HUES48 (cell line): ENCODE measurements around the gene HNF1B.
"Not testable (repeated sequence)": the region's sequence is repeated elsewhere in the genome, so short reads cannot be mapped to it uniquely, and the experiment has no call there.

Experiments used
- H3K27ac ChIP-seq: one replicate; pipeline ENCODE4 v1.7.0; 2013; ENCODE audit warnings: low read depth, low read length, inconsistent platforms
- H3K27me3 ChIP-seq: 2 replicates; pipeline ENCODE4 v1.6.1; 2013; ENCODE audit warnings: mild to moderate bottlenecking, low read length; ENCODE audit not compliant: control insufficient read depth, insufficient read depth
- H3K36me3 ChIP-seq: 2 replicates; pipeline ENCODE4 v1.6.1; 2013; ENCODE audit warnings: low read length; ENCODE audit not compliant: control insufficient read depth, insufficient read depth
- H3K4me1 ChIP-seq: 2 replicates; pipeline ENCODE4 v1.6.1; 2013; ENCODE audit warnings: mild to moderate bottlenecking, low read length; ENCODE audit not compliant: control insufficient read depth, insufficient read depth
- H3K4me3 ChIP-seq: 2 replicates; pipeline ENCODE4 v1.5.1; 2013; ENCODE audit warnings: mild to moderate bottlenecking, low read depth, low read length
- H3K9ac ChIP-seq: 2 replicates; pipeline ENCODE4 v1.6.1; 2013; ENCODE audit warnings: mild to moderate bottlenecking, low read depth, low read length, moderate library complexity
- H3K9me3 ChIP-seq: 2 replicates; pipeline ENCODE4 v1.6.1; 2013; ENCODE audit warnings: low read length; ENCODE audit not compliant: control insufficient read depth, insufficient read depth

Gene HNF1B

DNA sequence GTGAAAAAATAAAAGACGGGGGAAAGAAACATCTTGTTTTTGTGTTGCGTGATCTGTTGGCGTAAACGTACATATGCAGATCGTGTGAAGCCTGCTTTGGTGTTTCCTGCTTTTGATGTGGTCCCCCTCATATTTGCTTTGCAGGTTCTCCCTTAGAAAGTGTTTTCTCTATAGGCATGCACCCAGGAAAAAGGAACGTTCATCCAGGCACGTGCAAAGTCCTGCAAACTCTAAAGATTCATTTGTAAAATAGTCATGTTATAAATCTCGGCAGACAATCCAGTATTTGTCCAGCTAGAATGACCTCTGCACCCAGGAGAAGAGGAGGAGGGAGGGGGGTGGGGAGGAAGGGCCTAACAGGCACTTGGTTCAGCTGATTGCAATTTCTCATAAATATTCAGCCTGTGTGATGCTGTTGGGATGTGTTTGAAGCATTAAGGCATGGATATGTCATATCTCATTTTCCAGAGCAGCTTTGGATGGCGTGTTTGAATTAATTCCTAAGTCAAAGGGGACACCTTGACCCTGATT is 61.3 kb downstream of the HNF1B start:
- no peaks in the 10 kb centered on the region for H3K36me3 ChIP-seq
- H3K9me3 ChIP-seq: no peaks in the 10 kb centered on the region
- H3K4me3 ChIP-seq: no peak overlapping the region
- H3K4me1 ChIP-seq: no peaks in the 10 kb centered on the region
- H3K27me3 ChIP-seq: no peaks in the 10 kb centered on the region
- no peak overlapping the region for H3K9ac ChIP-seq
- H3K27ac ChIP-seq: no peak overlapping the region

DNA sequence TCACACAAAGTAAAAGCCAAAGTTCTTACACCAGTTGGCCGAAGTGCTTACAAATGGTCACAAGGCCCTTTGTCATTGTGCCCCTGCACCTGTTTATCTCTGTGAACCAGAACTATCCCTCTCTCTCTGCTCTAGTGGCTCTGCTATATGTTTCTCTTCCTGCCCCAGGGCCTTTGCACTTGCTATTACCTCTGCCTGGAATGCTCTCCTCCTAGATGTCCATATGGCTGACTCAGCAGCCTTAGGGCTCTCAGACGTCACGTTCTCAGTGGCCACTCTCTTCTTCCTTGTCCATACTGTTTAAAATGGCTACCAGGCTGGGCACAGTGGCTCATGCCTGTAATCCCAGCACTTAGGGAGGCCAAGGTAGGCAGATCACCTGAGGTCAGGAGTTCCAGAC is 62.9 kb downstream of the HNF1B start:
- H3K4me3 ChIP-seq: no peak overlapping the region
- no peaks in the 10 kb centered on the region for H3K27me3 ChIP-seq
- H3K36me3 ChIP-seq: no peaks in the 10 kb centered on the region
- no peaks in the 10 kb centered on the region for H3K9me3 ChIP-seq
- no peaks in the 10 kb centered on the region for H3K4me1 ChIP-seq
- H3K27ac ChIP-seq: no peak overlapping the region
- H3K9ac ChIP-seq: no peak overlapping the region

DNA sequence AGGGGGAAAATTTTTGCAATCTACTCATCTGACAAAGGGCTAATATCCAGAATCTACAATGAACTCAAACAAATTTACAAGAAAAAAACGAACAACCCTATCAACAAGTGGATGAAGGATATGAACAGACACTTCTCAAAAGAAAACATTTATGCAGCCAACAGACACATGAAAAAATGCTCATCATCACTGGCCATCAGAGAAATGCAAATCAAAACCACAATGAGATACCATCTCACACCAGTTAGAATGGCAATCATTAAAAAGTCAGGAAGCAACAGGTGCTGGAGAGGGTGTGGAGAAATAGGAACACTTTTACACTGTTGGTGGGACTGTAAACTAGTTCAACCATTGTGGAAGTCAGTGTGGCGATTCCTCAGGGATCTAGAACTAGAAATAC is 64.9 kb downstream of the HNF1B start:
- not testable (repeated sequence) for H3K4me1 ChIP-seq, H3K36me3 ChIP-seq, H3K4me3 ChIP-seq, H3K9me3 ChIP-seq, H3K27me3 ChIP-seq, H3K9ac ChIP-seq, H3K27ac ChIP-seq

DNA sequence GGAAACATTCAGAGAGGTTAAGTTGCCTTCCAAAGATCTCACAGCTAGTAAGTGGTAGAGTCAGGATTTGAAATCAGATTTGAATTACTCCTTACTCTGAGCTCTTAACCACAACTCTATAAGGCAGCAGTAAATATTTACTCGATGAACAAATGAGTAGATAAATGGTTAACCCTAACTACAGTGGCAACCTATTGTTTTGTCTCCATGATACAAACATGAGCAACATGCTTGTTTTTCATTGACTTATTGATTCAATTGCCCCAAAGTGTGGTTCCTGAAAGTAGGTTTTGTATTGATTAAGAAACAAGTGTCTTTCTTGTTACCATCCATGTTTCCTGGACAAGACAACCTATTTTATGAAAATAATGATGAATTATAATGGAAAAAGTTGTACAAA is 66.8 kb downstream of the HNF1B start:
- no peaks in the 10 kb centered on the region for H3K9me3 ChIP-seq
- no peak overlapping the region for H3K4me3 ChIP-seq
- H3K27me3 ChIP-seq: no peaks in the 10 kb centered on the region
- no peak overlapping the region for H3K27ac ChIP-seq
- no peaks in the 10 kb centered on the region for H3K36me3 ChIP-seq
- no peak overlapping the region for H3K9ac ChIP-seq
- no peaks in the 10 kb centered on the region for H3K4me1 ChIP-seq

DNA sequence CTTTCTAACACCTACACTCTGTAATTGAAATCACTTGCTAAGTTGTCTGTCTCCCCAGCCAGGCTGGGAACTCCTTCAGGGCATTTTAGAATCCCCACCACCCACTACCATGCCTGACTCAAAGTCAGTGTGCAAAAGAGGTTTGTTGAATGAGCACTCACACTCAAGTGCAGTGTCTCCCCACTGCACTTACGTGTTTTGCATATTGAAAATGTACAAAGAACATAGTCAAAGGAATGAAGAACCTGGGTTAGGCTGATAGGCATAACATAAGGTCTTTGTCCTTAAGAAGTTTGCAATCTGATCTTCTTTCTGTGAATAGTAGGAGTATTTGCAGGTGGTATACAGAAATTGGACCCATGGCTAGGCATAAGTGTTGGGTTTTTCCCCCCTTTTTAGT is 67.8 kb downstream of the HNF1B start:
- Histone ChIP-seq H3K4me3 (no peak overlapping the region), H3K9ac (no peak overlapping the region), H3K36me3 (no peaks in the 10 kb centered on the region), H3K27me3 (no peaks in the 10 kb centered on the region), H3K4me1 (no peaks in the 10 kb centered on the region), H3K27ac (no peak overlapping the region), H3K9me3 (no peaks in the 10 kb centered on the region)

DNA sequence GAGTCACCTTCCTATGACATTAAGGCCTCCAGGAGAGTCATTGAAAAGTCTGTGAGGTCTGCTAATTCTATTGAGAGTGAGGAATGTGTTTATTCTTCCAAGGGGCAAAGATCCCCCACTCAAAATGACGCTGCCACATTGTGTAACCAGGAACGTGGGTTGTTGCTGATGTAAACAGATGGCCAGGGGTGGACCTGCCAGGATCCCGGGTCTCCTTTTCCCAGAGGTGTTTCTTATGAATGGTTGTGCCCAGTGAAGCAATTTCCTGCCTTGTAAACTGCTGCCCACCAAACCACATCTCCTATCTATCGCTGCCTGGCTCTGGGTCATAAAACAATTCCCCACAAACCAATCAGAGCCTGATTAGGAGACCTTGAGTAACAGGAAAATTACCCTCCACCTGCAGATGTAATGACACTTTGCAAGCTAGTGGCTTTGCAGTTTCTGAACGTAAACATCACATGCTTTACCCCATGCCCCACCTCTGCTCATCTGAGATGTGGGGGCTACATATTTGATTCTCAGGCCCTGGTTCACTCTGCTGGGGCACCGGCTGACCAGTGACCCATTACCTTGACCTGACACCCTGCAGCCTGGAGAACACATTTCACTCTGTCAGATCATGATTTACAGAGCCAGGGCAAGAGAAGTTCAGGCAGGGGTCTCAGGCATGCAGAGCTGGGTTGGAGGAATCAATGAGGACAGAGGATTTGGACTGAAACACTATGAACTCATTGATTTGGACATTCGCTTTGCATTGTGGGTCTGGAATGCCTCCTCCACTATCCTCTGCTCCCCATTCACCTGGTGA is 68.5 kb downstream of the HNF1B start:
- H3K4me1 ChIP-seq: no peaks in the 10 kb centered on the region
- no peak overlapping the region for H3K27ac ChIP-seq
- no peak overlapping the region for H3K9ac ChIP-seq
- no peaks in the 10 kb centered on the region for H3K27me3 ChIP-seq
- no peaks in the 10 kb centered on the region for H3K36me3 ChIP-seq
- no peaks in the 10 kb centered on the region for H3K9me3 ChIP-seq
- H3K4me3 ChIP-seq: no peak overlapping the region

DNA sequence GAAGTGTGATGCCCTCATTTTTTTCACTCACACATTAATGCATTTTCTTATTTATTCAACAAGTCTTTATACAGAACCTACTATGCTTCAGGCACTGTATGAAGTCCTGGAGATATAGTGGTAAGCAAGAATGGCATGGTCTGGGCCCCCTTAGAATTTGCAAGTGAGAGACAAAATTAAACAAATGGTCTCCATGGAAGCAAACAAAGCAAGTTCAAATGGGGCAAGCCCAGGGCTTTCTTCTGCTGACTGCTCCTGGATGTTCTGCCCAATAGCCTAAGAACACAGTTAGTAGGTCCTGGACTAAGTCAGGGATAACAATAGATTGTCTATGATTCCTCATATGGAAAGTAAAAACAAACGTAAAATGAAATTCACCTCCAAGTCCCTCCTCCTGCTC is 70.3 kb downstream of the HNF1B start:
- Histone ChIP-seq H3K27ac (no peak overlapping the region), H3K36me3 (no peaks in the 10 kb centered on the region), H3K9me3 (no peaks in the 10 kb centered on the region), H3K27me3 (no peaks in the 10 kb centered on the region), H3K4me3 (no peak overlapping the region), H3K4me1 (no peaks in the 10 kb centered on the region), H3K9ac (no peak overlapping the region)

DNA sequence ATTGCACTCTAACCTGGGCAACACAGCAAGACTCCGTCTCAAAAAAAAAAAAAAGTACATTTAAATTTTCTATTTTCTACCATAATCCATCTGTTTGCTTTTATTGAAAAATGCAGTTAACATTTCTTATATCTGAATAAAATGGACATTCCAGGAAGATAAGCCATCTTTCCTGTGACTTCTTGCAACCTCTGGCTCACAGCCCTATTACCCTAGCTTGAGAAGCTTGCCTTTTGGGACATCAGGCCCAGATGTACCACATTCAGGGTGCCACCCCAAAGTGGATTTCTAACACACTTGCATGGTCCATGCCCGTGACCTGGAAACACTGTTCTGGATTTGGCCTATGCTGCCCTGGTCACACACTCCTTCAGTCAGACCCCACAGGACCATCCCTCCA is 71.5 kb downstream of the HNF1B start:
- Histone ChIP-seq H3K9me3 (no peaks in the 10 kb centered on the region), H3K27ac (no peak overlapping the region), H3K4me3 (no peak overlapping the region), H3K9ac (no peak overlapping the region), H3K27me3 (no peaks in the 10 kb centered on the region), H3K4me1 (no peaks in the 10 kb centered on the region), H3K36me3 (no peaks in the 10 kb centered on the region)

DNA sequence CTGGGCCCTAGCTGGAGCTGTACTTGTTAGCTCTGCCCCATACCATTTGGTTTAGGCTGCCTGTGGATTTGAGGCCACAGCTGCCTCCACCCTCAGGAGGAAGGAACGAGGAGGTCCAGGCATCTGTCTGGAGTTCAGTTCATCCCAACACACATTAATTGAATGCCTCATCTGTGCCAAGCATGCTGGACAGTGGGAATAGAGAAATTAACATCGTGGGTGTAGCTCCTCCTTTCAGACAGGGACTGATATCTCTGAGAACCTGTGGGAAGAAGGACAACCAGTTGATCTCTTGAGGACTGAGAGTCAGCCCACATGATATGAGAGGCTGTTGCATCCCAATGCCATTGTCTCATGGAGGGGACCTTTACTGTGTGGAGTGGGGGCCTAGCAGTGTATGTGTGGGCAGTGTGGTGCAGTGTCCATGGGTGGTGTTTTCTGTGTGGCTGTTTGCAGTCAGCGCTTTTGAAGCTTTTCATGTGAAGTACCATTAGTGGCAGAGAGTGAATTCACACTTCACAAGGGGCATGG is 72.2 kb downstream of the HNF1B start:
- Histone ChIP-seq H3K4me3 (no peak overlapping the region), H3K9me3 (no peaks in the 10 kb centered on the region), H3K9ac (no peak overlapping the region), H3K27me3 (no peaks in the 10 kb centered on the region), H3K36me3 (no peaks in the 10 kb centered on the region), H3K27ac (no peak overlapping the region), H3K4me1 (no peaks in the 10 kb centered on the region)

DNA sequence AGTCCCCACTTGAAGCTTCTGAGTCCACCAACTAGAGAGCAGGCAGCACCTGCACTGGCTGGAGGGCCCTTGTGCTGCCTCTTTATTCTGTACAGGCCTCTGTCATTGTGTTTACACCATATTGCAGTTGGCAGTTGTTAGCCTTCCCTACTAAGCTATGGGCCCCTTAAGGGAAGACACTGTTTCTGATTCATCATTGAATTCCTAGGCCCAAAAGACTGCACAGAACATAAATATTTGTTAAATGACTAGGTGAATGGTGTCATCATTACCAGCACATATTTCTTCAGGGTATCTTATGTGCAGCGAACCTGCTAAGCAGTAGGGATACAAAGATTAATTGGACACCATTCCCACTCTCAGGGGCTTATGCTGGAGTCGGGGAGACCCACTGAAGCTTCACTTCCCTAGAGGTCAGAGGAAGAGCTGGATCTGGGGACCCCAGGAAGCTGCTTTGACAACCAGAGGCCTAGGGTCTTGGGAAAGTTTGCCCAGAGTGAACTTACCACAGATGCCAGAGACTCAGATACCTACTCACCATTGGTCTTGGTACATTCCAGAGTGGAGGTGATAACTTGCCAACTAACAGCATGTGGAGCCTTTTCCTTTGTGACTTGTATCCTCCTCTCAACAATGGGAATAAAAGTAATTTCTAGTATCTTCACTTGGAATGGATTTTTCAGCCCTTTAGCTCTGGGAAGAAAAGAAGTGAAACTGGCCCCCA is 72.9 kb downstream of the HNF1B start:
- H3K9ac ChIP-seq: no peak overlapping the region
- H3K4me1 ChIP-seq: no peaks in the 10 kb centered on the region
- no peaks in the 10 kb centered on the region for H3K9me3 ChIP-seq
- H3K36me3 ChIP-seq: no peaks in the 10 kb centered on the region
- H3K27ac ChIP-seq: no peak overlapping the region
- no peaks in the 10 kb centered on the region for H3K27me3 ChIP-seq
- H3K4me3 ChIP-seq: no peak overlapping the region
